Astrocyte of the cerebellum (primary cell): ENCODE results near the gene ZNF679.
"Not testable (repeated sequence)": the region's sequence is repeated elsewhere in the genome, so short reads cannot be mapped to it uniquely, and the experiment has no call there.

Source experiments
- DNase-seq: peaks from one replicate; pipeline ENCODE4 v3.0.0-alpha.2; 2011; ENCODE audit warnings: low read depth
- H3K4me3 ChIP-seq: 2 replicates; pipeline ENCODE4 v1.5.1; 2011; ENCODE audit warnings: mild to moderate bottlenecking, low read depth, low read length, moderate library complexity
- CTCF ChIP-seq: IDR thresholded peaks from 2 replicates; pipeline ENCODE4 v1.5.1; 2012; ENCODE audit warnings: low read length, low read depth, moderate library complexity, mild to moderate bottlenecking; ENCODE audit errors: missing control alignments
- in situ Hi-C: cut with HindIII; loops from 2 replicates; pipeline ENCODE4 v1.10.0; 2017; ENCODE audit warnings: low sequenced_read_pairs

ZNF679 gene

GRCh38 chr7:64228174-64228573, at the start of gene ZNF679:
TSS of gene ZNF679 (plus strand) at chr7:64228474. CDS start at chr7:64249118, 20,644 bp downstream.
- H3K4me3 ChIP-seq, in situ Hi-C loops, DNase-seq: not testable (repeated sequence)

- in situ Hi-C loops, result no loop called here
- no peak for TF ChIP-seq CTCF
- H3K4me3 ChIP-seq, result no peak overlapping the region
- no peak for DNase-seq
Observed at GRCh38 chr7:64180989-64181388, 47.3 kb upstream of the ZNF679 start.

GRCh38 chr7:64181586-64181985, 46.7 kb upstream of the ZNF679 start:
- no peak for DNase-seq
- no peak overlapping the region for H3K4me3 ChIP-seq
- in situ Hi-C loops, result no loop called here
- no peak for TF ChIP-seq CTCF

GRCh38 chr7:64182036-64182790, 46.1 kb upstream of the ZNF679 start:
- DNase-seq, result no peak
- in situ Hi-C loops, result no loop called here
- no peak for TF ChIP-seq CTCF
- no peak overlapping the region for H3K4me3 ChIP-seq

GRCh38 chr7:64183126-64183742, 45.0 kb upstream of the ZNF679 start:
- in situ Hi-C loops, result no loop called here
- no peak for TF ChIP-seq CTCF
- DNase-seq, result no peak
- H3K4me3 ChIP-seq, result no peak overlapping the region

- no peak for DNase-seq
- in situ Hi-C loops, result no loop called here
- no peak overlapping the region for H3K4me3 ChIP-seq
- no peak for TF ChIP-seq CTCF
Observed at GRCh38 chr7:64183827-64184372, 44.4 kb upstream of the ZNF679 start.

GRCh38 chr7:64184376-64184775, 43.9 kb upstream of the ZNF679 start:
- no peak for DNase-seq
- H3K4me3 ChIP-seq, result no peak overlapping the region
- TF ChIP-seq CTCF, result no peak
- in situ Hi-C loops, result no loop called here
